ENCODE results near the gene MED13L. TPM values are rescaled to one million over a fixed set of nuclear protein-coding genes. Genes with fewer than 3 reads are reported as not detected.

Gene MED13L
- total RNA-seq, 1 experiment from 2014 or later, result 80.5 TPM

- Mint-ChIP-seq H3K27ac (peak overlapping the region; percentile 76), H3K36me3 (no peaks in the 10 kb centered on the region), H3K27me3 (ENCODE audit: low read depth) (no peaks in the 10 kb centered on the region), H3K9me3 (no peaks in the 10 kb centered on the region), H3K4me3 (no peak overlapping the region), H3K4me1 (peaks cover 66% of the 10 kb centered on the region)
- ATAC-seq, result no peak
- TF ChIP-seq MAX (CRISPR knock-in tag; IDR thresholded peaks at IDR 0.05) (no peak), ATF1 (CRISPR knock-in tag; IDR thresholded peaks at IDR 0.05) (no peak), E2F1 (CRISPR knock-in tag; IDR thresholded peaks at IDR 0.05) (no peak), PREB (CRISPR knock-in tag; IDR thresholded peaks at IDR 0.05; ENCODE audit: borderline replicate concordance) (no peak)
- ChIA-PET CTCF (no interaction called here), POLR2A (no interaction called here)
- no peak for DNase-seq (ENCODE audit: low spot score)
These were observed 74.6 kb downstream of the MED13L start for GRCh38 chr12:116202940-116203339.

- ChIA-PET POLR2A (no interaction called here), CTCF (interaction anchor here (1.4 kb wide), 1 partner anchor 41 kb away, joined by 3 read pairs; no protein-coding TSS in a partner anchor)
- no peaks in the 10 kb centered on the region for H3K27me3 Mint-ChIP-seq (ENCODE audit: low read depth)
- DNase-seq (ENCODE audit: low spot score) (no peak), ATAC-seq (peak; percentile 39)
- TF ChIP-seq NFATC4 (CRISPR knock-in tag; IDR thresholded peaks at IDR 0.05) (no peak), TP53 (CRISPR knock-in tag; IDR thresholded peaks at IDR 0.05) (no peak), STAT6 (CRISPR knock-in tag; conservative IDR thresholded peaks at IDR 0.05; ENCODE audit: low read depth) (no peak), ZNF425 (CRISPR knock-in tag; conservative IDR thresholded peaks at IDR 0.05) (no peak), SOX15 (CRISPR knock-in tag; IDR thresholded peaks at IDR 0.05) (no peak), ERG (CRISPR knock-in tag; IDR thresholded peaks at IDR 0.05) (no peak), CDX4 (CRISPR knock-in tag; IDR thresholded peaks at IDR 0.05; ENCODE audit: borderline replicate concordance) (no peak), E2F4 (CRISPR knock-in tag; IDR thresholded peaks at IDR 0.05; ENCODE audit: borderline replicate concordance, low read depth) (no peak), ZSCAN18 (CRISPR knock-in tag; IDR thresholded peaks at IDR 0.05) (no peak), SP1 (CRISPR knock-in tag; conservative IDR thresholded peaks at IDR 0.05) (no peak)
- H3K4me1 Mint-ChIP-seq, result peaks cover 62% of the 10 kb centered on the region
- H3K36me3 Mint-ChIP-seq, result no peaks in the 10 kb centered on the region
- H3K9me3 Mint-ChIP-seq, result no peaks in the 10 kb centered on the region
- no peak overlapping the region for H3K4me3 Mint-ChIP-seq
- H3K27ac Mint-ChIP-seq, result peak overlapping the region; percentile 76
These were observed 75.1 kb downstream of the MED13L start for GRCh38 chr12:116202433-116202832.

Data from WTC11 (cell line).